ENCODE measurements around the gene CREBL2. TPM values are rescaled to one million over a fixed set of nuclear protein-coding genes. Genes with fewer than 3 reads are reported as not detected.

Gene CREBL2
- total RNA-seq, 1 experiment from 2014 or later, result 20.4 TPM

- CTCF ChIA-PET, result interaction anchor here (0.9 kb wide), 1 partner anchor 35 kb away, joined by 3 read pairs; no protein-coding TSS in a partner anchor
- intact Hi-C loops (cut with micrococcal nuclease; ENCODE audit: unreplicated experiment), result no loop called here
- Mint-ChIP-seq H3K9me3 (ENCODE audit: low read depth, unreplicated experiment) (no peaks in the 10 kb centered on the region), H3K27ac (ENCODE audit: unreplicated experiment) (no peak overlapping the region), H3K4me3 (ENCODE audit: low read depth, unreplicated experiment) (no peak overlapping the region), H3K36me3 (ENCODE audit: insufficient read depth, unreplicated experiment) (no peaks in the 10 kb centered on the region), H3K4me1 (ENCODE audit: low read depth, unreplicated experiment) (peaks cover 15% of the 10 kb centered on the region), H3K27me3 (ENCODE audit: unreplicated experiment) (no peaks in the 10 kb centered on the region)
- DNase-seq, result no peak
- no TSS peak for BruUV-seq (replicated peaks)
- no peak for TF ChIP-seq CTCF (IDR thresholded peaks at IDR 0.05; ENCODE audit: unreplicated experiment)
These were observed 12.8 kb upstream of the CREBL2 start for GRCh38 chr12:12598864-12599263.

GRCh38 chr12:12599750-12600643, 11.7 kb upstream of the CREBL2 start:
- no TSS peak for BruUV-seq (replicated peaks)
- Mint-ChIP-seq H3K9me3 (ENCODE audit: low read depth, unreplicated experiment) (no peaks in the 10 kb centered on the region), H3K27me3 (ENCODE audit: unreplicated experiment) (no peaks in the 10 kb centered on the region), H3K4me1 (ENCODE audit: low read depth, unreplicated experiment) (peaks cover 15% of the 10 kb centered on the region), H3K27ac (ENCODE audit: unreplicated experiment) (no peak overlapping the region), H3K36me3 (ENCODE audit: insufficient read depth, unreplicated experiment) (no peaks in the 10 kb centered on the region), H3K4me3 (ENCODE audit: low read depth, unreplicated experiment) (no peak overlapping the region)
- DNase-seq, result no peak
- intact Hi-C loops (cut with micrococcal nuclease; ENCODE audit: unreplicated experiment), result no loop called here
- CTCF ChIA-PET, result interaction anchor here (0.9 kb wide), 1 partner anchor 36 kb away, joined by 3 read pairs; no protein-coding TSS in a partner anchor
- TF ChIP-seq CTCF (IDR thresholded peaks at IDR 0.05; ENCODE audit: unreplicated experiment), result no peak

GRCh38 chr12:12600659-12601058, 11.0 kb upstream of the CREBL2 start:
- Mint-ChIP-seq H3K27ac (ENCODE audit: unreplicated experiment) (no peak overlapping the region), H3K36me3 (ENCODE audit: insufficient read depth, unreplicated experiment) (no peaks in the 10 kb centered on the region), H3K4me3 (ENCODE audit: low read depth, unreplicated experiment) (no peak overlapping the region), H3K9me3 (ENCODE audit: low read depth, unreplicated experiment) (no peaks in the 10 kb centered on the region), H3K27me3 (ENCODE audit: unreplicated experiment) (no peaks in the 10 kb centered on the region), H3K4me1 (ENCODE audit: low read depth, unreplicated experiment) (peaks cover 15% of the 10 kb centered on the region)
- CTCF ChIA-PET, result interaction anchor here (0.7 kb wide), 1 partner anchor 14 kb away, joined by 3 read pairs; no protein-coding TSS in a partner anchor
- no peak for DNase-seq
- intact Hi-C loops (cut with micrococcal nuclease; ENCODE audit: unreplicated experiment), result no loop called here
- TF ChIP-seq CTCF (IDR thresholded peaks at IDR 0.05; ENCODE audit: unreplicated experiment), result no peak
- no TSS peak for BruUV-seq (replicated peaks)

GRCh38 chr12:12604740-12605139, 6.9 kb upstream of the CREBL2 start:
- DNase-seq, result no peak
- Mint-ChIP-seq H3K36me3 (ENCODE audit: insufficient read depth, unreplicated experiment) (peaks cover 5% of the 10 kb centered on the region), H3K9me3 (ENCODE audit: low read depth, unreplicated experiment) (no peaks in the 10 kb centered on the region), H3K27me3 (ENCODE audit: unreplicated experiment) (no peaks in the 10 kb centered on the region), H3K4me3 (ENCODE audit: low read depth, unreplicated experiment) (no peak overlapping the region), H3K4me1 (ENCODE audit: low read depth, unreplicated experiment) (peaks cover 34% of the 10 kb centered on the region), H3K27ac (ENCODE audit: unreplicated experiment) (no peak overlapping the region)
- no TSS peak for BruUV-seq (replicated peaks)
- CTCF ChIA-PET, result no interaction called here
- TF ChIP-seq CTCF (IDR thresholded peaks at IDR 0.05; ENCODE audit: unreplicated experiment), result no peak
- intact Hi-C loops (cut with micrococcal nuclease; ENCODE audit: unreplicated experiment), result no loop called here
